Panc1 (cell line): ENCODE data around the gene FIBIN.

Source experiments
- POLR2AphosphoS5 ChIP-seq: IDR thresholded peaks from 2 replicates; pipeline ENCODE4 v1.6.1; 2012; ENCODE audit warnings: mild to moderate bottlenecking, low read depth, low read length, moderate library complexity
- TF ChIP-seq, protein P1 (sequence below): fragments of 450-650 bp; IDR thresholded peaks from 2 replicates; pipeline ENCODE4 v1.5.1; 2017; ENCODE audit warnings: mild to moderate bottlenecking

GRCh38 chr11:27031754-27032153, 37.8 kb downstream of the FIBIN start:
- TF ChIP-seq, protein P1, sequence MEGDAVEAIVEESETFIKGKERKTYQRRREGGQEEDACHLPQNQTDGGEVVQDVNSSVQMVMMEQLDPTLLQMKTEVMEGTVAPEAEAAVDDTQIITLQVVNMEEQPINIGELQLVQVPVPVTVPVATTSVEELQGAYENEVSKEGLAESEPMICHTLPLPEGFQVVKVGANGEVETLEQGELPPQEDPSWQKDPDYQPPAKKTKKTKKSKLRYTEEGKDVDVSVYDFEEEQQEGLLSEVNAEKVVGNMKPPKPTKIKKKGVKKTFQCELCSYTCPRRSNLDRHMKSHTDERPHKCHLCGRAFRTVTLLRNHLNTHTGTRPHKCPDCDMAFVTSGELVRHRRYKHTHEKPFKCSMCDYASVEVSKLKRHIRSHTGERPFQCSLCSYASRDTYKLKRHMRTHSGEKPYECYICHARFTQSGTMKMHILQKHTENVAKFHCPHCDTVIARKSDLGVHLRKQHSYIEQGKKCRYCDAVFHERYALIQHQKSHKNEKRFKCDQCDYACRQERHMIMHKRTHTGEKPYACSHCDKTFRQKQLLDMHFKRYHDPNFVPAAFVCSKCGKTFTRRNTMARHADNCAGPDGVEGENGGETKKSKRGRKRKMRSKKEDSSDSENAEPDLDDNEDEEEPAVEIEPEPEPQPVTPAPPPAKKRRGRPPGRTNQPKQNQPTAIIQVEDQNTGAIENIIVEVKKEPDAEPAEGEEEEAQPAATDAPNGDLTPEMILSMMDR = no peak
- TF ChIP-seq POLR2AphosphoS5 = no peak
